Occipital lobe (tissue), 2 donors: ENCODE data around the gene WWP2. TPM values are rescaled to one million over a fixed set of nuclear protein-coding genes. Genes with fewer than 3 reads are reported as not detected.
"Not testable (repeated sequence)": the region's sequence is repeated elsewhere in the genome, so short reads cannot be mapped to it uniquely, and the experiment has no call there.

Experiments
- DNase-seq: peaks from one replicate; lab custom pipeline; 2025; lab: John Stamatoyannopoulos, UW
- total RNA-seq: library from RNA; depleted of rRNA; stranded (reverse); fragments of >200 nt; gene quantifications from one replicate; pipeline ENCODE4 v1.2.3, GENCODE V29; 2014

Gene WWP2
- total RNA-seq, 1 donor from 2014 or later = 15.9 TPM

GRCh38 chr16:69745959-69746358 is 16.2 kb upstream of the WWP2 start:
- no peak for DNase-seq

DNA sequence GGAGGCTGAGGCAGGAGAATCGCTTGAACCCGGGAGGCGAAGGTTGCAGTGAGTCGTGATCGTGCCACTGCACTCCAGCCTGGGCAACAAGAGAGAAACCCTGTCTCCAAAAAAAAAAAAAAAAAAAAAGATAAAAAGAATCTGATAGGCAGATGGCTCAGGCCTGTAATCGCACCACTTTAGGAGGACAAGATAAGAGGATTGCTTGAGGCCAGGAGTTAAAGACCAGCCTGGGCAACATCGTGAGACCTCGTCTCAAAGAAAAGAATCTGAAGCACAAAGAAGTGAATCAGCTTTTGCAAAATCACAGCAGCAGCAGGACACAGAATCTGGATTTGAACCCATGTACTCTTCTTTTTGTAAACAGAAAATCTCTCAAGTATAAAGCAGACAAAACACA is 15.0 kb upstream of the WWP2 start:
- DNase-seq = no peak

DNA sequence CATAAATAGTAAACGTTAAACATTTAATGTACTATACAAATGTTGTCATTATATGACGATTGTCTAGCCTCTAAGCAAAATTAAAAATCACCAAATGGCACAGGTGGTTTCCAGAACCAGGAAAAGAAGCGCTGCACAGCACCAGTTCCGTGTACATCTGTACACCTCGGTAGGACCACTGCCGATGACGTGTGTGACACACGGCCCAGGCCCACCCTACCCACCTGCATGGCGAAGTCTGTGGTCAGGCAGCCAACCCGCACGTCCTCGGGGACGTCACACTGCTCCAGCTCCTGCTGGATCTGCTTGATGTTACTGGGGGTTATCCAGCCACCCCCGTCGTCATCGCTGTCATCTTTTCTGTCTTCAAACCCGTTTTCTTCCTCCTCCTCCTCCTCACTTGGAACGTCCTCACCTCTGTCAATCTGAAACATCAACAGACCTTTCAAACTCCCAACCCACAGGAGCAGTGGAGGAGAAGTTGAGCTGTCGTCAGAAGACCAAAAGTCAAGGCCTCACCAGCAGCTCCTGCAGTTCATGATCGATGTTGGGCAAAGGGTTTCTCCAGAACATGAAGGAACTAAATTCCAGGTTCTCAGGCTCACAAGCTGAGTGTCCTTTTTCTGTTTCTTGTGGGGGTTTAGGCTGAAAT is 13.3 kb upstream of the WWP2 start:
- no peak for DNase-seq

- DNase-seq = no peak
Measured at GRCh38 chr16:69754143-69754468, 8.0 kb upstream of the WWP2 start.

DNA sequence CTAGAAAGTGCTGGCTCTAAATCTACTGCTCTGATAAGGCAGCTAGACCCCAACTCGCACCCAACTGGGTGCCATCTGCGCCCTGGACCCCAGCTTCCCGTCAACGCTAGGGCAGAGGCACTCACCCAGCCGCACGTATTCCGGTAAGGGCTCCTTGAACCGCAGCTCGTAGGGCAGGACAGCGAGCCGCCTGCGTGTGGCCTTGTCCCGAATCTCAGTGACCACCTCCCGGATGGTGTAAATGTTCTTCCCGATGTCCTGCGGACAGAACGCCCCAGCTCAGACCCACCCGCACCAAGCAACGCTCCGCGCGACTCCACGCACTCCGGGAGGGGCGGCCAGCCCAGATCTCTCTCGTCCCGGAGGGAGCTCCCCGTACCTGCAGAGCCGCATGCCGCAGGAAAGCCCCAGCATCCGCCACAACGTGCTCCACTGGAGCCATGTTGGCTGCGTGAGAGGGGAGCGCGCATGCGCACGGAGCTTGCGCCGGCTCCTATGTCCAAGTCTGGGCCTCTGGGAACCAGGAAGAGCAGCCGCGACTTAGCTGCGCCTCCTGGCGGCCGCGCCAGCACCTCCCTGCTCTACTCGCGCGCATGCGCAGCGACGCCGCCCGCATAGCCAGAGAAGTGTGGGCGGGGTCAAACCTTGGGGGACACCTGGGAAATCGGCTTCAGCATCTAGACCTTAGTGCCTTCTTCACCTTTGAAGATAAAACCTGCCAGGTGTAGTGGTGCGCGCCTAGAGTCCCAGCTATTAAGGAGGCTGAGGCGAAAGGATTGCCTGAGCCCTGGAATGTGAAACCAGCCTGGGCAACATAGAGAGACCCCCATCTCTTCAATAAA is 7.4 kb upstream of the WWP2 start, which contains the start of gene NOB1:
NOB1 (minus strand) TSS at position 458 of the 842 bp plus-strand sequence; CDS start at position 442, 16 bp downstream.
- peak; percentile 94 for DNase-seq

GRCh38 chr16:69756705-69757104 is 5.4 kb upstream of the WWP2 start:
- no peak for DNase-seq

GRCh38 chr16:69757375-69757774 is 4.8 kb upstream of the WWP2 start:
- not testable (repeated sequence) for DNase-seq

GRCh38 chr16:69762814-69763598 is 874 bp downstream of the WWP2 start:
- DNase-seq = no peak

DNA sequence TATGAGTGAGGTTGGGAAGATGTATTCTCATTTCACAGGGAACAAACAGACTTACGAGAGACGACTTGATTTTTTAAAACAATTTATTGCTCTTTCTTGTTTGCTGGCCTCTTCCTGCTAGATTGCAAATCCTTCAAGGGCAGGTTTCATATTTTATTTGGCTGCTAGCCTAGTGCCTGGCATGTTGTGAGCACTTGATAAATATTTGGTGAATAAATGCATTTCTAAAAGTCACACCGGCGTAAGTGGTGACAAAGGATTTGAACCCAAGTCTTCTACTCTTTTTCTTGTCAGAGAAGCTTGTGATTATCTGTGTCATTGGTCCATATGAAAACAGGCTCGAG is 1.4 kb downstream of the WWP2 start:
- no peak for DNase-seq

DNA sequence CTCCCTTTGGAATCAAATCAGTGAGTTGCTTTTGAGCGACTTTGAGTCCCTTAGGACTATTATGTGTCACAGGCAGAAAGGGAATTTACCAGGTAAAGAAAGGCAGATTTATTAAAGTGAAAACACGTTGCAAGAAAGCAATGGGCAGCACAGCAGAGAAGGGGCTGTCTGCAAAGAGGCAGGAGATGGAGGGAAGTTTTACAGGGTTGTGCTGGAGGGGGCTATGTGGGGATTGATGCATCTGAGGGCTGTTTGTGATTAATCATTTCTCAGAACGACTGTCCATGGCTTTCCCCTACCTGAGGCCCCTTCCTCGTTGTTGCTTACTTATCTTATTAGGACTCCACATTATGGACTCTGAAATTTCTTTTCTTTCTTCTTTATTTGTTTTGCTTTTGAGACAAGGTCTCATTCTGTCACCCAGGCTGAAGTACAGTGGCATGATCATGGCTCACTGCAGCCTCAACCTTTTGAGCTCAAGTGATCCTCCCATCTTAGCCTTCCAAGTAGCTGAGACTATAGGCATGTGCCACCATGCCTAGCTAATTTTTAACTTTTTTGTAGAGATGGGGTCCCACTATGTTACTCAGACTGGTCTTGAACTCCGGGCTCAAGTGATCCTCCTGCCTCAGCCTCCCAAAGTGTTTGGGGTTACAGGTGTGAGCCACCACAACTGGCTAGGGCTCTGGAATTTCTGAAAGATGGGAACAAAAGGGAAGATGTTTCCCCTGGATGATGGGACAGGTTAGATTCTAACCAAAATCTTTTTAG is 5.5 kb downstream of the WWP2 start:
- DNase-seq = no peak

DNA sequence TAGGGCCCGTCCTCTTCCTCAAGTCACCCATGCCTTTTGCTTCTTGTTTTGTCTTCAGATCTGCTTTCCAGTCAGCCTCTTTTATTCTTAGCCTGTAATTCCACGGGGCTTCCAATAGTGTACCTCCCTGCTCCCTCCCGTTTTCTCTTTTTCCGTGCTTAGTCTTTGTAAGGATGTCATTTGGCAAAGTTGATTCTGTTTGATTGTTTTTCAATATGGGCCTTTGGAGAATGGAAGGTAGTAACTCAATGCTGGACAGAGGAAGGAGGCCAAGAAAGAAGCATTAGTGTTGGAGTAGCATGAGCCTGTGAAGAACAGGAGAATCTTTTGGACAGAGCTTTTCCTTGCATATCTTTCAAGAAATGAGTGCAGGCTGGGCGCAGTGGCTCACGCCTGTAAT is 6.5 kb downstream of the WWP2 start:
- no peak for DNase-seq

DNA sequence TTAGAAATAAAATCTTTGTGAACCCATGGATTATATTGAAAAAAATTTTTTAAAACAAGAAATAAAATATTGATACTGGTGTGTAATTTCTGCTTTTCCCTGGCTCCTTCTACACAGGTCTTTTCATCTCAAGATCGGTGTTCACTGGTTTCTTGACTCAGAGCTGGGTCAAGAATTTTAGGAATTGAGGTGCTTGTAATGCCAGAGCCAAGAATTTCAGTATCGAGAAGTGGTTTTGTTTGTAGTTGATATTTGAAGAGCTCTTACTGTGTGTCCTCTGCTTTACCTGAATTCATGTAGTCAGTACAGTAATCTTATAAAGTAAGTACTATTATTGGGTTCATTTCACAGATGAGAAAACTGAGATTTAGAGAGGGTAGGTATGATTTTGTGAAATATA is 7.3 kb downstream of the WWP2 start:
- no peak for DNase-seq

DNA sequence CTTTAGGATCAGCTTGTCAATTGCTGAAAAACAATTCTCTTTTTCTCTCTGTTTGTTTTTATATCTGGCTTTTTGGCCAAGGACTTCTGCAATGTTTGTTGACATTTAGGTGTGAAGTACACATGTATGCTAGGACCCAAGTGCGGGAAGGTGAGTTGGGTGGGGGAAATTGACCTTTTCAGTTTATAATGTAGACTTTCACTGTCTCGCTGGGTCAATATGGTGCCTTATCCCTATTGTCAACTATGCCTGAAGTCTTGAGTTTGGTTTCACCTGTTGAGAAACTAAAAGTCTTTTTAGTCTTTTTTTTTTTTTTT is 9.5 kb downstream of the WWP2 start:
- no peak for DNase-seq

DNA sequence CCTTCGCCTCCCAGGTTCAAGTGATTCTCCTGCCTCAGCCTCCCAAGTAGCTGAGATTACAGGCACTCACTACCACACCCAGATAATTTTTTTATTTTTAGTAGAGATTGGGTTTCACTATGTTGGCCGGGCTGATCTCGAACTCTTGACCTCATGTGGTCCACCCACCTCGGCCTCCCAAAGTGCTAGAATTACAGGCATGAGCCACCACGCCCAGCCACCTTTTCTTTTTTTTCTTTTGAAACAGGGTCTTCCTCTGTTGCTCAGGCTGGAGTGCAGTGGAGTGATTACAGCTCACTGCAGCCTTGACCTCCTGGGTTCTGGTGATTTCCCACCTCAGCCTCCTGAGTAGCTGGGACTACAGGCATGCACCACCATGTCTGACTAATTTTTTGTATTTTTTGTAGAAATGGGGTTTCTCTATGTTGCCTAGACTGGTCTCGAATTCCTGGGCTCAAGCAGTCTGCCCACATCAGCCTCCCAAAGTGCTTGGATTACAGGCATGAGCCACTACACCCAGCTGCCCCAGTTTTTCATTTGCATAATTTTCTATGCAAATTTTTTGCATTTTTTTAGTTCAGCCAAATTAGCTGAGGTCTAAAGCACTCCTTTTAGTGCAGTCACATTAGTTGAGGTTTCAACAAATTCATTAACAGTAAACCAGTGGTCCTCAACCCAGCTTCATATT is 11.3 kb downstream of the WWP2 start:
- DNase-seq = no peak

DNA sequence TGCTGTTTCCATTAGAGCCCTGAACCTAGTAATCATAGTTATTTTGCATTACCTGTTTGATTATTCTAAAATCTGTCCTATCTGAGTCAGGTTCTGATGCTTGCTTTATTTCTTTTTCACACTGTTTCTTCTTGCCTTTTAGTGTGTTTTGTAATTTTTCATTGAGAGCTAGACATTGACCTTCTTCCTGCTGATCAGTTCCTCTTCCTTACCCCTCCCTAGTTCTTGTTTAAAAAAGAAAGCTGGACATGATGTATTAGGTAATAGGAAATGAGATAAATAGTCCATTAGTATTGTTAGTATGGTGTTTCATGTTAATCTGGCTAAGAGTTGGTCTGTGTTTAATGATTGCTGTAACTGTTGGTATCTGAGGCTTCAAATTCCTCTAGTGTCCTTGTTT is 13.4 kb downstream of the WWP2 start:
- no peak for DNase-seq

DNA sequence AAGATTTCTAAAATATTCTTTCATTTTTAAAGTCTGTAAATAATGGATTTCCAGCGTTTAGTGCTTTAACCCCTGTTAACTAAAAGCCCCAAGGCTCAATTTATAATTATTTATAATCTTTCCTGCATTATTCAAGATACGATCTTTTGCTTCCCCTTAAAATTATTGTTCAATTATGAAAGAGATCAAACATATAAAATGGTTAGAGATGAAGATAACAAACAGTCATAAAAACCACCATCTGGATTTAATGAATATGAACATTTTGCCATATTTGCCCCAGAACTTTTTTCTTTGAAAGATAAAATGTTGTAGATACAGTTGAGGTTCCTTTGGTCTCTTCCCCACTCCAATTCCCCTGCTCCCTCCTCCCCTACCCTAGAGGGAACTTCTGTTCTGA is 17.6 kb downstream of the WWP2 start:
- no peak for DNase-seq

GRCh38 chr16:69781118-69781517 is 19.0 kb downstream of the WWP2 start:
- no peak for DNase-seq

DNA sequence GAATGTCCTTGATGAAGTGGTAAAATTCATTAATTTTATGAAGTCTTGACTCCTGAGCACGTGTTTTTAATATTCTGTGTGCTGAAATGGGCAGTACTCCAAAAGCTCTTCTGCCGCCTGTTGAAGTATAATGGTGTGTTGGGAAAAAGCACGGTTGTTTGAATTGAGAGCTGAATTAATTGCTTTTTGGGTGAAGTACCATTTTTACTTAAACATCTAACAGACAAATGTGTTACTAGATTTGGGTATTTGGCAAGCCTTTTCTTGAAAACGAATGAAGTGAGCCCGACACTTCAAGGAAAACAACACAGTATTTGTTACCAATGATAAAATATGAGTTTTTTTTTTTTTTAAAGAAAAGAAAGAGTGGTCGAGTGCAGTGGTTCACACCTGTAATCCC is 22.5 kb downstream of the WWP2 start:
- no peak for DNase-seq

GRCh38 chr16:69787883-69788282 is 25.8 kb downstream of the WWP2 start:
- no peak for DNase-seq

DNA sequence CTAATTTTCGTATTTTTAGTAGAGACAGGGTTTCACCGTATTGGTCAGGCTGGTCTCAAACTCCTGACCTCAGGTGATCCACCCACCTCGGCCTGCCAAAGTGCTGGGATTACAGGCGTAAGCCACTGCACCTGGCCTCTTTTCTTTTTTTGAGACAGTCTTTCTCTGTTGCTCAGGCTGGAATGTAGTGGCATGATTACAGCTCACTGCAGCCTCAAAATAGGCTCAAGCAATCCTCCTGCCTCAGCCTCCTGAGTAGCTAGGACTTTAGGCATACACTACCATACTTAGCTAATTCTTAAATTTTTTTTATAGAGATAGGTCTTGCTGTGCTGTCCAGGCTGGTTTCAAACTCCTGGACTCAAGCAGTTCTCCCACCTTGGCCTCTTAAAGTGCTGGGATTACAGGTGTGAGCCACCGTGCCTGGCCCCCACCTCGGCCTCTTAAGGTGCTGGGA is 29.3 kb downstream of the WWP2 start:
- not testable (repeated sequence) for DNase-seq

- DNase-seq = no peak
Measured at GRCh38 chr16:69793526-69793925, 31.4 kb downstream of the WWP2 start.
